WTC11 (cell line): Measurements from ENCODE around the gene SLC38A11. TPM values are rescaled to one million over a fixed set of nuclear protein-coding genes. Genes with fewer than 3 reads are reported as not detected.

Experiments
- ATAC-seq: fragments of 200-7000 bp; cut with Tn5 transposase; 2 replicates; pipeline ENCODE4 v1.10.0; 2021; ENCODE audit warnings: mild to moderate bottlenecking, moderate library complexity
- CTCF ChIA-PET: fragments of 300-600 bp; sonication (Branson Sonifier 250); formaldehyde crosslinking; loops from one replicate; lab custom pipeline; 2021; ENCODE audit warnings: antibody characterized with exemption; lab: Charles Lee
- POLR2A ChIA-PET: fragments of 350-600 bp; sonication (Branson Sonifier 250); formaldehyde crosslinking; loops from one replicate; lab custom pipeline; 2021; ENCODE audit warnings: antibody characterized with exemption; lab: Charles Lee
- DNase-seq: peaks from one replicate; pipeline ENCODE4 v3.0.0; 2021; ENCODE audit warnings: low spot score
- H3K27ac Mint-ChIP-seq: 2 replicates; pipeline ENCODE4 v1.8.0; 2021; ENCODE audit warnings: mixed read lengths
- H3K27me3 Mint-ChIP-seq: 2 replicates; pipeline ENCODE4 v1.8.0; 2021; ENCODE audit warnings: low read depth, mild to moderate bottlenecking, moderate library complexity, mixed read lengths
- H3K36me3 Mint-ChIP-seq: 2 replicates; pipeline ENCODE4 v1.8.0; 2021; ENCODE audit warnings: mixed read lengths
- H3K4me1 Mint-ChIP-seq: 2 replicates; pipeline ENCODE4 v1.8.0; 2022; ENCODE audit warnings: mixed read lengths
- H3K4me3 Mint-ChIP-seq: 2 replicates; pipeline ENCODE4 v1.8.0; 2021; ENCODE audit warnings: mild to moderate bottlenecking, moderate library complexity, mixed read lengths
- H3K9me3 Mint-ChIP-seq: 2 replicates; pipeline ENCODE4 v1.8.0; 2021; ENCODE audit warnings: mixed read lengths
- ARID4B ChIP-seq: sonication (generic); formaldehyde crosslinking; IDR thresholded peaks from 2 replicates; pipeline ENCODE4 v1.8.0; 2023; ENCODE audit warnings: missing genetic modification reagents, mild to moderate bottlenecking, borderline replicate concordance
- ATF3 ChIP-seq: sonication (generic); formaldehyde crosslinking; conservative IDR thresholded peaks from 2 replicates; pipeline ENCODE4 v1.8.1; 2022; ENCODE audit warnings: mild to moderate bottlenecking, missing genetic modification reagents
- CTCF ChIP-seq: fragments of 200-600 bp; IDR thresholded peaks from 2 replicates; pipeline ENCODE4 v1.8.0; 2022; ENCODE audit warnings: antibody characterized with exemption
- E2F4 ChIP-seq: sonication (generic); formaldehyde crosslinking; IDR thresholded peaks from 2 replicates; pipeline ENCODE4 v1.8.1; 2022; ENCODE audit warnings: low read depth, mild to moderate bottlenecking, moderate library complexity, missing genetic modification reagents, borderline replicate concordance
- ELF4 ChIP-seq: sonication (generic); formaldehyde crosslinking; IDR thresholded peaks from 2 replicates; pipeline ENCODE4 v1.8.1; 2022; ENCODE audit warnings: low read depth, mild to moderate bottlenecking, moderate library complexity, missing genetic modification reagents
- ESRRA ChIP-seq: sonication (generic); formaldehyde crosslinking; IDR thresholded peaks from 2 replicates; pipeline ENCODE4 v1.8.1; 2022; ENCODE audit warnings: mild to moderate bottlenecking, missing genetic modification reagents, borderline replicate concordance
- FOXK1 ChIP-seq: sonication (generic); formaldehyde crosslinking; IDR thresholded peaks from 2 replicates; pipeline ENCODE4 v1.8.0; 2022; ENCODE audit warnings: mild to moderate bottlenecking, moderate library complexity, missing genetic modification reagents
- GTF2I ChIP-seq: fragments of 250-450 bp; sonication (Bioruptor Pico); conservative IDR thresholded peaks from 2 replicates; pipeline ENCODE4 v1.4.0; 2021; ENCODE audit warnings: mild to moderate bottlenecking
- MAX ChIP-seq: sonication (generic); formaldehyde crosslinking; IDR thresholded peaks from 2 replicates; pipeline ENCODE4 v1.8.0; 2022; ENCODE audit warnings: mild to moderate bottlenecking, missing genetic modification reagents
- PREB ChIP-seq: sonication (generic); formaldehyde crosslinking; IDR thresholded peaks from 2 replicates; pipeline ENCODE4 v1.8.1; 2022; ENCODE audit warnings: mild to moderate bottlenecking, missing genetic modification reagents, moderate library complexity, borderline replicate concordance
- PRRX2 ChIP-seq: fragments of 250-450 bp; sonication (Bioruptor Pico); IDR thresholded peaks from 2 replicates; pipeline ENCODE4 v1.8.0; 2021; ENCODE audit warnings: mild to moderate bottlenecking
- RELA ChIP-seq: sonication (generic); formaldehyde crosslinking; IDR thresholded peaks from 2 replicates; pipeline ENCODE4 v1.8.1; 2022; ENCODE audit warnings: missing genetic modification reagents, mild to moderate bottlenecking, borderline replicate concordance
- USF2 ChIP-seq: sonication (generic); formaldehyde crosslinking; IDR thresholded peaks from 2 replicates; pipeline ENCODE4 v1.8.1; 2023; ENCODE audit warnings: mild to moderate bottlenecking, missing genetic modification reagents, moderate library complexity
- ZBTB21 ChIP-seq: sonication (generic); formaldehyde crosslinking; IDR thresholded peaks from 2 replicates; pipeline ENCODE4 v1.8.1; 2023; ENCODE audit warnings: mild to moderate bottlenecking, missing genetic modification reagents, borderline replicate concordance
- ZNF396 ChIP-seq: fragments of 250-450 bp; sonication (Bioruptor Pico); IDR thresholded peaks from 2 replicates; pipeline ENCODE4 v1.8.0; 2021; ENCODE audit warnings: mild to moderate bottlenecking, moderate library complexity, borderline replicate concordance
- ZNF512 ChIP-seq: sonication (generic); formaldehyde crosslinking; IDR thresholded peaks from 2 replicates; pipeline ENCODE4 v1.8.1; 2022; ENCODE audit warnings: missing genetic modification reagents, borderline replicate concordance
- ZNF532 ChIP-seq: fragments of 250-450 bp; sonication (Bioruptor Pico); IDR thresholded peaks from 2 replicates; pipeline ENCODE4 v1.9.0; 2021; ENCODE audit warnings: mild to moderate bottlenecking, borderline replicate concordance
- total RNA-seq: library from RNA; stranded (reverse); gene quantifications from 3 replicates; pipeline ENCODE4 v1.2.3, GENCODE V29; 2021

The SLC38A11 gene
- total RNA-seq, 1 experiment from 2014 or later, result not detected

GRCh38 chr2:164984428-164984827 lies 29.1 kb upstream of the SLC38A11 start:
- ChIA-PET POLR2A (no interaction called here), CTCF (interaction anchor here (0.9 kb wide), 1 partner anchor 9 kb away, joined by 3 read pairs; no protein-coding TSS in a partner anchor)
- no peak for DNase-seq
- Mint-ChIP-seq H3K4me3 (no peak overlapping the region), H3K27ac (no peak overlapping the region), H3K4me1 (no peaks in the 10 kb centered on the region), H3K36me3 (no peaks in the 10 kb centered on the region), H3K27me3 (no peaks in the 10 kb centered on the region)
- no peak for ATAC-seq
- no peak for TF ChIP-seq ZNF512 (CRISPR knock-in tag)
- TF ChIP-seq GTF2I, result no peak
- no peak for TF ChIP-seq CTCF
- no peak for TF ChIP-seq ZNF532 (CRISPR knock-in tag)
- no peak for TF ChIP-seq ELF4
- TF ChIP-seq FOXK1 (CRISPR knock-in tag), result no peak
- no peak for TF ChIP-seq ZBTB21 (CRISPR knock-in tag)
- TF ChIP-seq ZNF396 (CRISPR knock-in tag), result no peak
- no peak for TF ChIP-seq E2F4
- no peak for TF ChIP-seq USF2
- TF ChIP-seq, all 79 proteins: peak for 0
- H3K9me3 Mint-ChIP-seq, result peaks cover 10% of the 10 kb centered on the region

- TF ChIP-seq ESRRA (CRISPR knock-in tag) (no peak), MAX (CRISPR knock-in tag) (no peak), ATF3 (CRISPR knock-in tag) (no peak), RELA (CRISPR knock-in tag) (no peak), PREB (CRISPR knock-in tag) (no peak), PRRX2 (no peak), ARID4B (CRISPR knock-in tag) (no peak)
- Mint-ChIP-seq H3K36me3 (no peaks in the 10 kb centered on the region), H3K27me3 (no peaks in the 10 kb centered on the region), H3K27ac (no peak overlapping the region), H3K4me3 (no peak overlapping the region), H3K4me1 (no peaks in the 10 kb centered on the region), H3K9me3 (peaks cover 10% of the 10 kb centered on the region)
- ATAC-seq, result no peak
- no peak for DNase-seq
- ChIA-PET CTCF (no interaction called here), POLR2A (no interaction called here)
These were observed 26.1 kb upstream of the SLC38A11 start for GRCh38 chr2:164981217-164981990.
